Activated CD4-positive, alpha-beta T cell treated with anti-CD3 and anti-CD28 coated beads for 48 hours (primary cell): ENCODE data around the gene DOLK.

ENCODE experiments used
- DNase-seq: peaks from one replicate; pipeline ENCODE4 v3.0.0-alpha.2; 2020

DOLK gene

DNA sequence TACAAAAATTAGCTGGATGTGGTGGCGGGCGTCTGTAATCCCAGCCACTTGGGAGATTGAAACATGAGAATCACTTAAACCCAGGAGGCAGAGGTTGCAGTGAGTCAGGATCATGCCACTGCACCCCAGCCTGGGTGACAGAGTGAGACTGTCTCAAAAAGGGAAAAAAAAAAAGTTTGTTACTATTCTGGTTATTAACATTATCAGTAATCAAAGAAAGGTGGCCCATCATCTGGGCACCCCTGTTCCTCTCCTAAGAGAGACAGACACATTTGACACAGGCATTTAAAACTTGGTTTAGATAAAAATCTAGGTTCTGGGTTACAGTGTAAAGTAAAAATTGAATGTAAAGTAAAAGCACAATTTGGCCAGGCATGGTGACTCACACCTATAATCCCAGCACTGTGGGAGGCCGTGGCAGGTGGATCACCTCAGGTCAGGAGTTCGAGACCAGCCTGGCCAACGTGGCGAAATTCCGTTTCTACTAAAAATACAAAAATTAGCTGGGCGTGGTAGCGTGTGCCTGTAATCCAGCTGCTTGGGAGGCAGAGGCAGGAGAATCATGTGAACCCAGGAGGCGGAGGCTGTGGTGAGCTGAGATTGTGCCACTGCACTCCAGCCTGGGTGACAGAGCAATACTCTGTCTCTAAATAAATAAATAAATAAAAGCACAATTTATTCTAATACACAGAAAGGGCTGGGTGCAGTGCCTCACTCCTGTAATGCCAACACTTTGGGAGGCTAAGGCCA is 43.4 kb downstream of the DOLK start:
- peak; percentile 47 for DNase-seq

DNA sequence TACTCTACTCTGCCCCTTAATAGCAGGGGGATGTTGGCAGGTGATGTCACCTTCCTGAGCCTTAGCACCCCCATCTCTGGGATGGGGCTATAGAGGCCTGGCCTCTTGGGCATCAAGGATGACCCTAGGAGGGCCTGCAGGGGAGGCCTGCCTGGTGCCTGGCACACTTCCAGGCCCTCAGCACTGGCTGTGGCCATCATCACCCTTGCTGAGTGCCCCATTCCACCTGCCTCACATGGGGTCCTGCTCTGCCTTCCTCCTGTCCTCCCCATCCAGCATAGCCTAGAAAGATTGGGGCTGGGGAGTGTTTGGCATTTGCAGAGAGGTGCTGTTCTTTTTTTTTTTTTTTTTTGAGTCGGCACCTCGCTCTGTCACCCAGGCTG is 44.3 kb downstream of the DOLK start:
- DNase-seq = no peak

DNA sequence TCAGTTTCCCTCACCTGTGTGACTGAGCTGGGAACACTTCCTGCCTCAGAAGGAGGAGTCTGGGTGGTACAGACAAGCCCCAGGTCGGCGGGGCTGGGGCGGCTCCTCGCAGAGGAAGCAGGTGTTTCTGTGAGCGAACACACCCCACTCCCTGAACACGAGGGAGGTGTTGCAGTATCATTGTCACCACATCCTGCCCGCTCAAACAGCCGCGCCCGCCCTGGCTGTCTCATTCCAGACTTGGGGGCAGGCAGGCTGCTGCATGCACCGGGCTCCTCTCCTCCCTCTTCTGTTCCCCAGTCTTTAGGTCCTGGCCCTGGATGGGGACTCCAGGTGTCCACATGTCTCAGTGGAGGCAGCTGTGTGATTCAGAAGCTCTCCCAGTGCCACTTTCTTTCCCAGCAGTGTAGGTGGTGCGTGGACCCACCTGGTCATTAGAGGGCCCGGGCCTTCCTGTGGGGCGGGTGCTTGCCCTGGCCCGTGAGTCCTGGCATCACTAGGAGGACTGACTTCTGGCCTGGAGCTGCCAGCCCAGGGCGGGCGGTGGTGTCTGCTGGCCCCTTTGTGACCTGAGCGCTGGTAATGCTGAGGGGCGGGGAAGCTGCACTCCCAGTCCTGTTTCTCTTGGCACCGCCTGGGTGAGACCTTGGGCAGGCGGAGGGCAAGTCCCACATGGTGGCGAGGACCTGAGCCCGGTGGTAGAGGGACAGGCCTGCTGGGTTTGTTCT is 44.9 kb downstream of the DOLK start:
- DNase-seq = peak; percentile 90

GRCh38 chr9:128901822-128902221 is 45.6 kb downstream of the DOLK start:
- DNase-seq = no peak

GRCh38 chr9:128901379-128901778 is 46.0 kb downstream of the DOLK start:
- no peak for DNase-seq

DNA sequence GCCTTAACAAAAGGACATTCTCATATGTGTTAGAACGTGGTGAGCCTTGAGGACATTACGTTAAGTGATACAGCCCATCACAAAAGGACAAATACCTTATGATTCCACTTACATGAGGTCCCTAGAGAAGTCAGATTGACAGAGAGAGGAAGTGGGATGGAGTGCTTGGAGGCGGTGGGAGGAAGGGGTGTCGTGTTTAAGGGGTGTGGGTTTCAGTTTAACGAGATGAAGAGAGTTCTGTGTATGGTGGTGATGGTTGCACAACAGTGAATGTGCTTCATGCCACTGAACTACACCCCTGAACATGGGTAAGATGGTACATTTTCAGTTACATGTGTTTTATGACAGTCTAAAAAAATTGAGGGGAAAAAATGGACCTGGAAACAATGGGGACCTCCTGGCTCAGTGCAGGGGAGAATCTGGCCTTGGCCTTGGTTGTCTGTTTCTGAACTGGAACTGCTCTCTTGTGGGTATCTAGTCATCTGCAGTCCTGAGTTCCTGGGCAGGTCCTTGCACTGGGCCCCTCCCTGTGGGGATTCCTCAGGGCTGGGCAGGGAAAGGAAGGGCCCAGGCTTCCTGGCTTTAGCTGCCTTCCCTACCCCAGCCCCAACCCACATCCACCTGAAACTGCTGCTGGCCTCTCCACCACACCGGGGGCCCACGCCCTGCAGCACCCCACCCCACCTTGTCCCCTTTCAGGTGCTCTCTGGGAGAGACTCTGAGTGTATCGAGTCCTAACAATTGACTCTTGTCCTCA is 47.7 kb downstream of the DOLK start:
- DNase-seq = no peak

DNA sequence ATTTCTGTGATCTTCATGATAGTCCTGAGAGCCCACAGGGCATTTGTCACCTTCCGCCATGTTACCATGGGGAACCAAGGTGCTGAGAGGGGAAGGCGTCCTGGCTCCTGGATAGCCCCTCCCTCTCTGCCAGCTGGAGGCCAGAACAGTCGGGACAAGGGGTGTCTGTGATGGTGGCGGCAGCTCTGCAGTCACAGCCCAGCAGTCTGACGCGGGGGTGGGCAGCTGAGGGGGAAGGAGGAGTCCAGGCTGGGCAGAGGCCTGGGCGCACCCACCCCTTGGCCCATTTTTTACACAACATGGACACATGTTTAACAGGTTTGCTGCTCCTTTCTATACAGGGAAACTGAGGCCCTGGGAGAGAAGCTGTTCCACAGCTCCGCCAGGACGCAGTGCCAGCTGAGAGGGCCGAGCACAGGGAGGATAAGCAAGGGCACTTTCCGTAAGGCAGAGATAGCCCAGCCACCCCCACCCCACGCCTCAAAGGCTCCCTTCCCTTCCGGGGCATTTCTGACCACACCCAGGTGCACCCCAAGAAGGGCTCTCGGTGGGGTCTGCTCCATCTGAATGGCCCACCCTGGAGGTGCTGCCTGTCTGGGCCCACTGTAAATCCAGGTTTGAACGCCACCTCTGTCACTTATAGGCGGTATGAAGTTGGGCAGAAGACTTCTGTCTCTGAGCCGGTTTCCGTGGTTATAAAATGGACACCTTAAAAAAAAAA is 48.4 kb downstream of the DOLK start:
- no peak for DNase-seq

GRCh38 chr9:128898382-128898781 is 49.0 kb downstream of the DOLK start:
- no peak for DNase-seq

- DNase-seq = no peak
Measured at GRCh38 chr9:128895556-128895955, 51.8 kb downstream of the DOLK start.
